ENCODE measurements around the gene TUBGCP3. TPM values are rescaled to one million over a fixed set of nuclear protein-coding genes. Genes with fewer than 3 reads are reported as not detected.
"Not testable (repeated sequence)": the region's sequence is repeated elsewhere in the genome, so short reads cannot be mapped to it uniquely, and the experiment has no call there.

Gene TUBGCP3
- total RNA-seq, 1 donor from 2014 or later: 16.4 TPM

DNA sequence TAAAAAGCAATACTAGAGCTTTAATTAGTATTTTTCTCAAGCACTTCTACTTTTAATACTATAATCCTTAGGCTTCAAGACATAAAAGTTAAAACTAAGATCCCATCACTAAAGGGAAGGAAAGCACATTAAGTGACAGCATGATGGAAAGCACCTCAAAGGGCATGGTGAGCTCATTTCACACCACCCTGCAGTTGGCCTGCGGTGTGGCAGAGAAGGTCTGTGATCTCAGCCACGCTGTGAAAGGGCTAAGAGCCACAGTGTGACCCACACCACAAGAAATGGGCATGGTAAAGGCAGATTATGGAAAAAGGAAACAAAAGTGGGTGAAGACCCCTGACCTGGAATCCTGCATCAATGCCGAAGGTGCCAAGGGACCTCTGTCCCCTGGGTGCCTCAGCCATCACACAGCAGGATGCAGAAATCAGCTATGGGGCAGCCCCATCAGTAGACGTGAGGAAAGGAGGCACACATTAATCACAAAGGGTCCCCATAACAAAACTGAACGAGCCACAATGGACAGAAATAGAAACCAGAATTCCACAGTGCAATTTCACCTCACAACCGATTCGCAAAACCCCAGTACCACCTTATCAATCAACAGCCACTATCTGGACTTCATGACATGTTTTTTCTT lies 33.6 kb downstream of the TUBGCP3 start:
- no peak for ATAC-seq
- DNase-seq (ENCODE audit: missing footprints): no peak
- intact Hi-C loops (cut with DNase I): no loop called here

DNA sequence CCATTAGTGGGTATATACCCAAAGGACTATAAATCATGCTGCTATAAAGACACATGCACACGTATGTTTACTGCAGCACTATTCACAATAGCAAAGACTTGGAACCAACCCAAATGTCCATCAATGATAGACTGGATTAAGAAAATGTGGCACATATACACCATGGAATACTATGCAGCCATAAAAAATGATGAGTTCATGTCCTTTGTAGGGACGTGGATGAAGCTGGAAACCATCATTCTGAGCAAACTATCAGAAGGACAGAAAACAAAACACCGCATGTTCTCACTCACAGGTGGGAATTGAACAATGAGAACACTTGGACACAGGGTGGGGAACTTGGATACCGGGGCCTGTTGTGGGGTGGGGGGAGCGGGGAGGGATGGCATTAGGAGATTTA lies 39.0 kb downstream of the TUBGCP3 start:
- intact Hi-C loops (cut with DNase I); ATAC-seq; DNase-seq (ENCODE audit: missing footprints): not testable (repeated sequence)

GRCh38 chr13:112545856-112546255 lies 42.1 kb downstream of the TUBGCP3 start:
- ATAC-seq: no peak
- no peak for DNase-seq (ENCODE audit: missing footprints)
- intact Hi-C loops (cut with DNase I): no loop called here

DNA sequence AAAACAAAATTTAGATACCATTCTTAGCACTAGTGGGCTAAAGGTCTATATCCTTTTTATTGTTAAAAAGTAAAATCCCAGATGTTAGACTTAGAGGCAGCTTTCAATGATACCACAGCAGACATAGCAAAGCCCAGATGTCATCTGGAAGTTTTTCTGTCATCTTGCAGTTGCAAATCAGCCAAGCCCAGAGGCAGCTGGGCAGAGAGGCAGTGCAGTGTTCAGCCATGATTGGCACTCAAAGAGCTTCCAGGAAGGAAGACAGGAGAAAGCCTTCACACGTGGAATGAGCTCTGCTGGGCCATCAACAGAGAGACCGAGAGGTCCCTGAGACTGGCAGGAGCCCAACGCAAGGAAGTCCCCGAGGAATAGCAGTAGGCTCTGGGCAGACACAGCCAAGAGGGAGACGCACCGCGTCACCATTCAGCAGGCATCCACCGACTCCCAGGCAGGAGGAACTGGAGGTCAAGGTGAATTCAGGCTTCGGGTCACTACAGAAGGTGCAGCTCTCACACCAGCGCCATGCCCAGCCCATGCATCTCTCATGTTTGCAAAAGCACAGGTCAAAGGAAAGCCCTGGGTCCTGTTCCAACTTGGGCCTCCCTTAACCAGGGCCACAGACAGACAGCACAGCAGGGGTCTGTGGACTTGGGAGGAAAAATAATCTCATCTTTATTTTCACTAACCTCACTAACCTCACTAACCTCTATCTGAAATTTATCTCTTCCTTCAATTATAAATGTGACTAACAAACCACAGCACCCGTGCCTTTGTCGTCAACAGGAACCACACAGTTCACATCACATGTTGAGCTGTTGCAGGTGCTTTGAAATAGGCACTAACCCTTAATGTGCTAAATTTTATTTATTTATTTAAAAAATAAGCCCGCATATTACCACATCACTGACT lies 54.9 kb downstream of the TUBGCP3 start:
- DNase-seq (ENCODE audit: missing footprints): no peak
- ATAC-seq: no peak
- intact Hi-C loops (cut with DNase I): no loop called here

DNA sequence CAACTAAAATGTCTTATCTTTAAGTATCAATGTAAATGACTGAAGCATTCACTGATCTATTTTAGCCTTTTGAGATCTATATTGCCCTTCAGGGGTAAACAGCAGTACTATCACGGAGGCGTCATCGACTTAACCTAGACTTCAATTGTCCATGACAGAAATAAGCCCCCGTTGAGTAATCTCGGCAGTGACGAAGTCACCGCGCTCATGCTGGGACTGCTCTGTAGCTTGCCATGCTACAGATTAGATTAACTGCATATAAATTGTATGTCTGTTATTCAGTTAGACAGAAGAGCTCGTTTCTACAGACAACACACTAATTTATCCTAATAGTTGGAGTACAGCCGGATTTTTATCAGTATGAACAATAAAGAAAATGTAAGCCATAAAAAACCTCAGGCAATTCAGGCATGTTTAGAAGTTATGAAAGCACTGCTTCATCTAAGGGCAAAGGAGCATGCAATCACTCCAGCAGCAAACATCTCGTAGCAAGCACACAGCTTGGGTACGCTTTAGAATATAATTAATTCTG lies 56.6 kb downstream of the TUBGCP3 start:
- intact Hi-C loops (cut with DNase I): no loop called here
- no peak for ATAC-seq
- no peak for DNase-seq (ENCODE audit: missing footprints)

GRCh38 chr13:112530861-112531260 lies 57.1 kb downstream of the TUBGCP3 start:
- ATAC-seq (no peak), DNase-seq (ENCODE audit: missing footprints) (no peak)
- intact Hi-C loops (cut with DNase I): no loop called here

- ATAC-seq (no peak), DNase-seq (ENCODE audit: missing footprints) (no peak)
- intact Hi-C loops (cut with DNase I): no loop called here
Observed at GRCh38 chr13:112529216-112529615, 58.7 kb downstream of the TUBGCP3 start.

DNA sequence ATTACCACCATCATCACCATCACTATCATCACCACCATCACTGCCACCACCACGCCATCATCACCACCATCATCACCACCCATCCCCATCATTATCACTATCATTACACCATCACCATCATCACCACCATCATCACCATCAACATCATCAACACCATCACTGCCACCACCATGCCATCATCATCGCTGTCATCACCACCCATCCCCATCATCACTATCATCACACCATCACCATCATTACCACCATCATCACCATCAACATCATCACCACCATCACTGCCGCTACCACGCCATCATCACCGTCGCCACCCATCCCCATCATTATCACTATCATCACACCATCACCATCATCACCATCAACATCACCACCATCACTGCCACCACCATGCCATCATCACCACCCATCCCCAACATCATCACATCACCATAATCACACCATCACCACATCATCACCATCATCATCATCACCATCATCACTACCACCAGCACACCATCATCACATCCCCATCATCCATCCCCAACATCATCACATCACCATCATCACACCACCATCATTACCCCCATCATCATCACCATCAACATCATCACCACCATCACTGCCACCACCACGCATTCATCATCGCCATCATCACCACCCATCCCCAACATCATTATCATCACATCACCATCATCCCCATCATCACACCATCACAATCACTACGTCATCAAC lies 61.7 kb downstream of the TUBGCP3 start:
- intact Hi-C loops (cut with DNase I): no loop called here
- no peak for ATAC-seq

DNA sequence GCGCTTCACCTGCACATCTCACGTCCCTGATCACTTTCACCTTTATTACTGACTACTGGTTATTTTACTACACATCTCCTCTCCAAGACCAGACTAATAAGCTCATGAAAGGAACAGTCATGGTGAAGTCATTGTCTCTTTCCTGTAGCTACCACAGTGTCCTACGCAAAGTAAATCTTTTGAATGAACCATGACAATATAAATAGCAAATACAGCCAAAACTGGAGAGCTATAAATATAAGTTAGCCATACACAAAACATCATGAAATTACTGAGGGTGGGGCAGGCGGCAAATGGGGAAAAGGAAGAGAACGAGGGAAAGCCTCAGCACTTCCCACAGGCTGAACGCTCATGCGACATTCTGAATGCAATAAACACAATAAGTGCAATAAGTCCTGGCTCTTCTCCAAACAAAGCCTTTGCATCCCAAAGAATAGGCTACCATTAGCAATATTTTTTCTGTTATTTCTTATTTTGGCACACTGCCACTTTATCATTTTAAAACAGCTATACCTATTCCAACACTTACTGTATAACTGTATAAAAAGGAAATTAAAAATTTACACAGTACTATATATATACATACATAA lies 62.5 kb downstream of the TUBGCP3 start:
- intact Hi-C loops (cut with DNase I): no loop called here
- no peak for DNase-seq (ENCODE audit: missing footprints)

More for the DNA sequence above, 61.7 kb downstream of the TUBGCP3 start:
- no peak for DNase-seq (ENCODE audit: missing footprints)

DNA sequence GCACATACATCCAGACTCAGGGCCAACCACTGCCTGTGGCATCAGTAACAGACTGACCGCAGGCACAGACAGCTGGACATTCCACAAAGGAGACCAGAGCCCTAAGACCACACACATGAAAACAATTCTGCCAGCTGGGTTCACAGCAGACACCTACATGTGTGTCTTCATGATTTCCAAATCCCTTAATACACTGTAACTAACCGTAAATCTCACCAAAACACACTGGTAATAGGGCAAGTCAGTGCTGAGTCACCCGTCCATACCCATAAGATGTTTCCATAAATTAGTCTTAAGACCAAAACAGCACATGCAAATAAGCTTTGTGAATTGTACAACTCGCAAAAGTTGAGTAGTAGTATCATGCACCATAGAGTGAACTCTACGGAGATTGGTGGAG lies 65.4 kb downstream of the TUBGCP3 start:
- DNase-seq (ENCODE audit: missing footprints) (no peak), ATAC-seq (no peak)
- intact Hi-C loops (cut with DNase I): no loop called here

More for the DNA sequence above, 62.5 kb downstream of the TUBGCP3 start:
- ATAC-seq: no peak

- intact Hi-C loops (cut with DNase I): no loop called here
- DNase-seq (ENCODE audit: missing footprints): no peak
- no peak for ATAC-seq
Observed at GRCh38 chr13:112521073-112521685, 66.8 kb downstream of the TUBGCP3 start.

- ATAC-seq: no peak
- no peak for DNase-seq (ENCODE audit: missing footprints)
- intact Hi-C loops (cut with DNase I): no loop called here
Observed at GRCh38 chr13:112519517-112520060, 68.4 kb downstream of the TUBGCP3 start.

- ATAC-seq (no peak), DNase-seq (ENCODE audit: missing footprints) (no peak)
- intact Hi-C loops (cut with DNase I): no loop called here
Observed at GRCh38 chr13:112516218-112516617, 71.7 kb downstream of the TUBGCP3 start.

GRCh38 chr13:112513761-112514160 lies 74.2 kb downstream of the TUBGCP3 start:
- intact Hi-C loops (cut with DNase I): no loop called here
- DNase-seq (ENCODE audit: missing footprints) (no peak), ATAC-seq (no peak)

- intact Hi-C loops (cut with DNase I): no loop called here
- ATAC-seq: no peak
- DNase-seq (ENCODE audit: missing footprints): no peak
Observed at GRCh38 chr13:112510987-112511685, 76.8 kb downstream of the TUBGCP3 start.

DNA sequence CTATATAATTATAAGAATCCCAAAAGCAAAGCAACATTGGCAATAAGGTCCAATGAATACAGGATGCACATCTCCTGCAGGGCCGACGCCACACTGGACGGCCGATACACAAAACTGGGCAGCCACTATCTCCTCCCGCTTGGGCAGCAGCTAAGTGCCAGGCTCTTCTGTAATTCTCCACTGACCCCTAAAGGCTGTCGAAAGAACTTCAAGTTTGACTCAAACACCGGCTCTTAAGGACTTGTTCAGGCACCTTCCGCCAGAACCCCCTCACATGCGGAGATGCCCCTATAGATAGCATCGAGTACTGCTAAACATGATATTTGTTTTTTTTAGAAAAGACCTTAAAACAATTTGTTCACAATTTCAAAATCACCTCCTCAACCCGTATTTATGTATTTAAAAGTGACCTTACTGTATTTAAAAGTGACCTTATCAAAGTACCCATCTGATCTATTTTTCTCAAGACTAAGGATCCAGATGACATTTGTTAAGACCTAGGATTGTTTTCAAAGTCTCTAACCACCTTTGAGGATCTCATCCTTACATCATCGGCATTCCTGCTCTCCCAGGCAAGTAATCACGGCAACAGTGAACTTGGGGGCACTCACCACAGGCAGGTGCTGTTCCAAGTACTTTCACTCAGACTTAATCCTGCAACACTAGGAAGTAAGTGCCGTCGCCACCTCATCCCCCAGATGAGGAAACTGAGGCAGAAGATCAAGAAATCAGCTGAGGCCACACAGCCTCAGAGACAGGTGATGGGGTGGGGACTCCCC lies 77.8 kb downstream of the TUBGCP3 start:
- intact Hi-C loops (cut with DNase I): no loop called here
- ATAC-seq (peak; percentile 57), DNase-seq (ENCODE audit: missing footprints) (no peak)

DNA sequence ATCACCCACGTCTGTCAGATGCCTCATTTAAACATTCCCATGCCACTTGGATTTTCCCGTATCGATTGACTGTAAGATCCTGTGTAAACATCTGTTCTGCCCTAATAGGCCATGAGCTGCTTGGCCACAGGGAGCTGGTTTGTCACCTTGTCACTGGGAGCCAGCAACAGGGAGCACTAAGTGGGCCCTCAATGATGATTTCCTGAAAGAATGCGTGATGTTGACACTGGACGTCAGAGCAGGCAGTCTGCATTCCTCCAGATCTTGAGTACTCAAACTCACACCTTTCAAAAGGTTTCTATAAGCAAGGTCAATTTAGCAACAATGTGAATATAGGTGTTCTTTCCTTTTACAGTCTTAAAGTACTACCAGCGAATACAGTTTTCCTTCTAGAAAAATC lies 78.8 kb downstream of the TUBGCP3 start:
- no peak for DNase-seq (ENCODE audit: missing footprints)
- intact Hi-C loops (cut with DNase I): no loop called here
- no peak for ATAC-seq
